ENCODE results near the gene H6PD.

DNA sequence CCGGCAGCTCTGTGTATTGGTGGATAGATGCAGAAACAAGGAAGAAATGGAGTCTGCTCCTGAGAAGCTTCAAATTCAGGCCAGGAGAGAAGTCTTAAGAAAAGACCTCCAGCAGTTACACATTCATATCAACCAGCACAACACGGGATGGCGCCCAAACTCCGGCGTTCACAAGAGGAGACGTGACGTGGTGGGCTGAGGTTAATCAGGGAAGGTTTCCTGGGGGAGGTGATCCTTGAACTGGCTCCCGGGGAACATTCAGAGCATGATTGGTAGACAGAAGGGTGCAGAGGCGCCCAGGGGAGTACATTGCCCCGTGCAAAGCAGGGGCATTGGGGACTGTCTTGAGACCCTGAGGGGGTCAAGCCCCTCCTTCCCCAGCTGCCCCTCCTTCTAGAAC, 30.5 kb downstream of the H6PD start:
- no peak for TF ChIP-seq GATA2 (IDR thresholded peaks at IDR 0.05; ENCODE audit: low read depth, low read length)
- no peak for TF ChIP-seq GATA3 (IDR thresholded peaks at IDR 0.05; ENCODE audit: low read depth, low read length)
